K562 (cell line): Measurements from ENCODE around the gene SLC35G1. TPM values are rescaled to one million over a fixed set of nuclear protein-coding genes. Genes with fewer than 3 reads are reported as not detected.

Source experiments
- ATAC-seq: fragments of 200-7000 bp; cut with Tn5 transposase; 3 replicates; pipeline ENCODE4 v1.9.1; 2020; ENCODE audit warnings: moderate library complexity
- BruUV-seq: library from RNA; stranded (reverse); fragments of 400-500 nt; replicated peaks from 2 replicates; lab custom pipeline; 2021; lab: Mats Ljungman, UMichigan
- CTCF ChIA-PET: fragments of 300-600 bp; formaldehyde crosslinking; extraction: SDS; loops from one replicate; lab custom pipeline; 2021; ENCODE audit warnings: low intra/inter-chr PET ratio; lab: Yijun Ruan, JAX
- POLR2A ChIA-PET: fragments of 300-600, 350-650 bp; sonication (Branson Sonifier 250); formaldehyde crosslinking; extraction: SDS; loops from one replicate; lab custom pipeline; 2021; ENCODE audit warnings: antibody characterized with exemption, inconsistent platforms; lab: Yijun Ruan, JAX
- DNase-seq, 4 experiments: peaks; one replicate each; pipeline versions ENCODE4 v3.0.0 to v3.0.0-alpha.2; 2011 to 2018; ENCODE audit warnings: low spot score in 3 of 4, mixed read lengths in 3 of 4; ENCODE audit errors: extremely low read depth in 1 of 4
- FAIRE-seq: peaks from 2 replicates; lab custom pipeline; 2011; peaks lifted over from hg19 to GRCh38; lab: Jason Lieb, UNC
- H2AFZ ChIP-seq: 2 replicates; pipeline ENCODE4 v1.6.0; 2011; ENCODE audit warnings: low read depth, low read length, control low read depth, inconsistent platforms
- H3K27ac ChIP-seq: fragments of 200-600 bp; 3 replicates; pipeline ENCODE4 v1.8.0; 2011; ENCODE audit warnings: low read depth, mild to moderate bottlenecking, control low read depth, inconsistent platforms, low read length, moderate library complexity, mixed read lengths; ENCODE audit errors: extremely low read depth
- H3K27me3 ChIP-seq, 2 experiments: fragments of 300-600 bp in 1 of 2; 2 replicates in 1 of 2; 3 replicates in 1 of 2; pipeline versions ENCODE4 v1.6.0 to v1.8.0; 2011; ENCODE audit warnings: inconsistent platforms in 2 of 2, low read length in 2 of 2, mild to moderate bottlenecking in 1 of 2, mixed read lengths in 1 of 2, moderate library complexity in 1 of 2; ENCODE audit not compliant: control insufficient read depth in 2 of 2, insufficient read depth in 2 of 2
- H3K36me3 ChIP-seq: fragments of 300-600 bp; 3 replicates; pipeline ENCODE4 v1.8.0; 2011; ENCODE audit warnings: mild to moderate bottlenecking, low read length, inconsistent platforms; ENCODE audit not compliant: control insufficient read depth, insufficient read depth
- H3K4me1 ChIP-seq, 2 experiments: fragments of 200-600 bp in 1 of 2; replicated peaks in 1 of 2; 2 replicates in 1 of 2; 3 replicates in 1 of 2; pipeline versions ENCODE4 v1.5.1 to v1.8.0; 2011; ENCODE audit warnings: inconsistent platforms in 2 of 2, low read length in 2 of 2, mild to moderate bottlenecking in 1 of 2, mixed read lengths in 1 of 2, moderate library complexity in 1 of 2; ENCODE audit not compliant: control insufficient read depth in 2 of 2, insufficient read depth in 2 of 2
- H3K4me2 ChIP-seq: 2 replicates; pipeline ENCODE4 v1.6.1; 2011; ENCODE audit warnings: low read length, control low read depth, inconsistent platforms, mixed read lengths; ENCODE audit not compliant: insufficient read depth
- H3K4me3 ChIP-seq: fragments of 200-600 bp; sonication (generic), shearing (Covaris generic); 2 replicates; pipeline ENCODE4 v1.5.1; 2016; ENCODE audit warnings: control low read depth, inconsistent platforms
- H3K79me2 ChIP-seq: fragments of 200-600 bp; 3 replicates; pipeline ENCODE4 v1.8.0; 2011; ENCODE audit warnings: low read length, inconsistent platforms; ENCODE audit not compliant: control insufficient read depth, insufficient read depth
- H3K9ac ChIP-seq, 2 experiments: 2 replicates each; pipeline versions ENCODE4 v1.6.0 to v1.6.1; 2011; ENCODE audit warnings: low read depth in 2 of 2, low read length in 2 of 2, control low read depth in 1 of 2, inconsistent platforms in 1 of 2, mild to moderate bottlenecking in 1 of 2, mixed read lengths in 1 of 2; ENCODE audit not compliant: insufficient read depth in 1 of 2
- H3K9me1 ChIP-seq: one replicate; pipeline ENCODE4 v1.6.0; 2011; ENCODE audit warnings: inconsistent platforms, mild to moderate bottlenecking, low read length, moderate library complexity; ENCODE audit not compliant: control insufficient read depth, insufficient read depth
- H3K9me3 ChIP-seq: replicated peaks from 2 replicates; pipeline ENCODE4 v1.5.1; 2011; ENCODE audit warnings: low read depth, low read length, inconsistent platforms; ENCODE audit not compliant: control insufficient read depth, insufficient read depth
- H4K20me1 ChIP-seq: replicated peaks from 2 replicates; pipeline ENCODE4 v1.6.1; 2011; ENCODE audit warnings: low read length, inconsistent platforms, mixed read lengths; ENCODE audit not compliant: control insufficient read depth, insufficient read depth
- ARNT ChIP-seq, 2 experiments: fragments of 450-650 bp; IDR thresholded peaks; 2 replicates each; pipeline ENCODE4 v1.6.1; 2016; ENCODE audit warnings: mild to moderate bottlenecking in 1 of 2
- BCOR ChIP-seq: fragments of 450-650 bp; IDR thresholded peaks from 2 replicates; pipeline ENCODE4 v1.6.1; 2016
- CC2D1A ChIP-seq: fragments of 450-650 bp; IDR thresholded peaks from 2 replicates; pipeline ENCODE4 v1.6.1; 2017; ENCODE audit warnings: mild to moderate bottlenecking
- CREBBP ChIP-seq: IDR thresholded peaks from one replicate; pipeline ENCODE4 v1.6.1; 2012; ENCODE audit warnings: low read depth, mild to moderate bottlenecking, control low read depth, inconsistent platforms, low read length
- EGR1 ChIP-seq: fragments of 450-650 bp; conservative IDR thresholded peaks from 2 replicates; pipeline ENCODE4 v1.6.1; 2017; ENCODE audit warnings: mild to moderate bottlenecking
- FOXJ2 ChIP-seq: fragments of 200-800 bp; sonication (Bioruptor generic); IDR thresholded peaks from 2 replicates; pipeline ENCODE4 v1.6.1; 2016; ENCODE audit warnings: missing genetic modification characterization, missing compliant biosample characterization
- HDGF ChIP-seq: fragments of 450-650 bp; IDR thresholded peaks from 2 replicates; pipeline ENCODE4 v1.6.1; 2016
- IRF2 ChIP-seq: sonication (generic); formaldehyde crosslinking; IDR thresholded peaks from 2 replicates; pipeline ENCODE4 v1.8.1; 2022; ENCODE audit warnings: mild to moderate bottlenecking, missing genetic modification reagents
- JUND ChIP-seq, 2 experiments: IDR thresholded peaks; 2 replicates in 1 of 2; 3 replicates in 1 of 2; pipeline ENCODE4 v1.6.1; 2011; ENCODE audit warnings: borderline replicate concordance in 2 of 2, low read depth in 2 of 2, low read length in 2 of 2, improper control_type of control experiment in 1 of 2, missing biosample characterization in 1 of 2, missing genetic modification characterization in 1 of 2, missing genetic modification reagents in 1 of 2
- MEIS2 ChIP-seq: fragments of 450-650 bp; IDR thresholded peaks from 2 replicates; pipeline ENCODE4 v1.6.1; 2014; ENCODE audit warnings: mild to moderate bottlenecking; ENCODE audit not compliant: partially characterized antibody
- RAD21 ChIP-seq, 2 experiments: fragments of 250-450 bp in 1 of 2; fragments of 450-650 bp in 1 of 2; sonication (Bioruptor Pico) in 1 of 2; formaldehyde crosslinking in 1 of 2; IDR thresholded peaks in 1 of 2; conservative IDR thresholded peaks in 1 of 2; 2 replicates each; pipeline versions ENCODE4 v1.4.0 to v1.8.0; 2020 to 2022; ENCODE audit warnings: mild to moderate bottlenecking in 2 of 2, moderate library complexity in 1 of 2
- RBM25 ChIP-seq: fragments of 200-400 bp; formaldehyde crosslinking; IDR thresholded peaks from 2 replicates; pipeline ENCODE4 v1.6.1; 2018; ENCODE audit warnings: low read length, low read depth, moderate library complexity; ENCODE audit not compliant: severe bottlenecking
- STAG1 ChIP-seq: sonication (generic); formaldehyde crosslinking; IDR thresholded peaks from 2 replicates; pipeline ENCODE4 v1.5.0; 2020; ENCODE audit warnings: missing genetic modification reagents, borderline replicate concordance
- ZNF561 ChIP-seq: fragments of 450-650 bp; formaldehyde crosslinking; conservative IDR thresholded peaks from 2 replicates; pipeline ENCODE4 v1.4.0; 2020; ENCODE audit warnings: mild to moderate bottlenecking, moderate library complexity
- WGBS: fragments of 100-300 bp; shearing (Covaris generic); methylation state at CpG from one replicate; pipeline ENCODE4 v1.1.6; 2016; ENCODE audit warnings: low coverage, mixed read lengths; ENCODE audit not compliant: insufficient coverage; ENCODE audit errors: missing lambda C conversion rate; 5-methylcytosine and 5-hydroxymethylcytosine counted together
- in situ Hi-C: fragments of 300-500 bp; cut with MboI; formaldehyde crosslinking; loops from 4 replicates; pipeline ENCODE4 v1.15.0; 2018; ENCODE audit warnings: inconsistent platforms, mixed read lengths
- intact Hi-C: fragments of 100-400 bp; cut with micrococcal nuclease; formaldehyde crosslinking; loops from 2 replicates; pipeline ENCODE4 v1.14.2; 2022
- polyA plus RNA-seq, 8 experiments: library from polyadenylated mRNA; depleted of rRNA in 4 of 8; stranded (reverse) in 5 of 8; unstranded in 3 of 8; fragments of >200 nt; fragmentation: Nextera tagmentation in 2 of 8; fragmentation: Illumina TruSeq in 1 of 8; extraction: Ambion mirVana in 2 of 8; extraction: Trizol in 1 of 8; gene quantifications; 2 replicates each; pipeline versions ENCODE4 v1.2.1 to v1.2.3, GENCODE V29; 2011 to 2014; ENCODE audit warnings: inconsistent platforms in 1 of 8, missing spikeins in 1 of 8
- total RNA-seq, 7 experiments: library from RNA; depleted of rRNA in 6 of 7; stranded (reverse); fragments of >200 nt in 6 of 7; fragmentation: Illumina TruSeq in 2 of 7; extraction: Trizol in 2 of 7; gene quantifications; 2 replicates each; pipeline versions ENCODE4 v1.2.1 to v1.2.3, GENCODE V29; 2011 to 2021; ENCODE audit warnings: low replicate concordance in 1 of 7
- TF ChIP-seq, protein P1 (sequence below): sonication (generic); IDR thresholded peaks from 2 replicates; pipeline ENCODE4 v1.6.1; 2016

Gene SLC35G1
- total and polyA plus RNA-seq, 9 of the 15 experiments (the other 6 are each of a cell fraction or from before 2014, with no cell fraction given): 0.76 to 8.5 (median 4.9) TPM

DNA sequence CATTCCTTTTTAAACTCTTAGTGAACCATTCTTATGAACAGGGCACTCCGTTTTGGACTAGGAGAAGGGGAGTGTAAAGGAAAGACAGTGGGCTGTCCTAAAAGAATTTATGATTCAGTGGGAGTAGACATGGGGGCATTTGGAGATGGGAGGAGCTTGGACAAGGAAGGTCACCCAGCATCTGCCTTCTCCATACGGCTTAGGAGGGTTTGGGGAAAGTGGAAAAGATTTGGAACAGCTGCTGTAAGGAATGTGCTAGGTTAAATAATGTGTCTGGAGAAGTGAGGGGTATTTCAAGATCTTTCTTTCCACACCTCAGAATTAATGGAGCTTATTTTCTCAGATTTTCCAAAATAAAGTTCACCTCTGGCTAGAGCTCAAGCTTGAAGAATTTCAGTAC lies 24.0 kb downstream of the SLC35G1 start:
- CTCF ChIA-PET: no interaction called here
- H3K27ac ChIP-seq: no peak overlapping the region
- ATAC-seq (no peak), DNase-seq (no peak)
- in situ Hi-C loops: no loop called here
- no peaks in the 10 kb centered on the region for H3K27me3 ChIP-seq
- no peak overlapping the region for H2AFZ ChIP-seq
- no peaks in the 10 kb centered on the region for H3K9me1 ChIP-seq
- no TSS peak for BruUV-seq
- no peaks in the 10 kb centered on the region for H3K9me3 ChIP-seq
- 37% methylated on average over 2 of the region's 2 CpGs for WGBS
- no peaks in the 10 kb centered on the region for H3K79me2 ChIP-seq
- peak; percentile 15 for TF ChIP-seq MEIS2
- TF ChIP-seq RBM25: no peak
- TF ChIP-seq, all 486 proteins: peak for 1
- Histone ChIP-seq H3K4me2 (no peak overlapping the region), H4K20me1 (no peaks in the 10 kb centered on the region), H3K4me3 (no peak overlapping the region), H3K36me3 (no peaks in the 10 kb centered on the region; the same call in 2 of the 3 replicates), H3K4me1 (no peaks in the 10 kb centered on the region), H3K9ac (no peak overlapping the region)
- intact Hi-C loops: no loop called here
- POLR2A ChIA-PET: interaction anchor here (0.6 kb wide), 1 partner anchor 64 kb away, joined by 4 read pairs; no protein-coding TSS in a partner anchor
- FAIRE-seq: no peak

DNA sequence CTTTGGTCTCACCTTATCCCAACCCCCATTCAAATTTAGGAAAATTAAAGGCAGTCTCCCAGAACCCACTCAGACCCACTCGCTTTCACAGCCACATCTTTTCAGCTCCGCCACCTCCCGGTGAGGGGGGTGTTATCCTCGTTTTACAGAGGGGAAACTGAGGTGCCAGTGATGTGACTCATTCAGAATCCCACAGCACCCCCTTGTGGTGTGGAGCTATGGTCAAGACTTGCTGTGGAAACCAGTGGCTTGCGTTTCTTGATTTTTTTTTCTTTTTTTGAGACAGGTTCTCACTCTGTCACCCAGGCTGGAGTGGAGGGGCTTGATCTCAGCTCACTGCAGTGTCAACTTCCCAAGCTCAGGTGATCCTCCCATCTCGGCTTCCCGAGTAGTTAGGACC lies 27.6 kb downstream of the SLC35G1 start:
- Histone ChIP-seq H4K20me1 (no peaks in the 10 kb centered on the region), H2AFZ (no peak overlapping the region), H3K4me2 (no peak overlapping the region), H3K27ac (no peak overlapping the region), H3K36me3 (no peaks in the 10 kb centered on the region), H3K27me3 (no peaks in the 10 kb centered on the region), H3K9me1 (no peaks in the 10 kb centered on the region), H3K9me3 (no peaks in the 10 kb centered on the region), H3K79me2 (no peaks in the 10 kb centered on the region), H3K4me3 (no peak overlapping the region), H3K4me1 (no peaks in the 10 kb centered on the region), H3K9ac (no peak overlapping the region)
- CTCF ChIA-PET: interaction anchor here (0.6 to 0.8 kb wide), 2 partner anchors 99 to 100 kb away, joined by 3 to 5 read pairs; no protein-coding TSS in a partner anchor
- intact Hi-C loops (loop anchor here (10.0 kb wide), 1 partner anchor 97 kb away; no protein-coding TSS in a partner anchor), in situ Hi-C loops (no loop called here)
- FAIRE-seq (no peak), ATAC-seq (0 out of 3 replicates have a peak, but pooled peaks have one; percentile 43), DNase-seq (peak in 3 of 4 experiments; percentile 11 to 34 (median 12))
- POLR2A ChIA-PET: interaction anchor here (0.6 kb wide), 2 partner anchors 18 to 28 kb away, joined by 3 read pairs; no protein-coding TSS in a partner anchor
- no TSS peak for BruUV-seq
- 45% methylated on average over 6 of the region's 7 CpGs for WGBS
- TF ChIP-seq ARNT (IDR thresholded peaks at IDR 0.05) (no peak), IRF2 (CRISPR knock-in tag) (no peak), ZNF561 (no peak), CREBBP (no peak), RAD21 (CRISPR knock-in tag; conservative IDR thresholded peaks at IDR 0.05 in 1 of 2, IDR thresholded peaks at IDR 0.05 in 1 of 2) (peak in 1 of 2 experiments; percentile 45; a peak in 3 of 4 replicates), BCOR (0 out of 2 replicates have a peak, but pooled peaks have one; percentile 41), CC2D1A (peak; percentile 42; the same call in 1 of the 2 replicates), HDGF (no peak), STAG1 (CRISPR knock-in tag) (no peak), FOXJ2 (tag) (no peak), EGR1 (no peak), JUND (IDR thresholded peaks at IDR 0.05; ENCODE audit: borderline replicate concordance, low read depth, low read length) (0 out of 2 replicates have a peak, but pooled peaks have one; percentile 22), JUND (tag; IDR thresholded peaks at IDR 0.05; ENCODE audit: borderline replicate concordance, low read depth, low read length) (no peak)
- TF ChIP-seq, protein P1, sequence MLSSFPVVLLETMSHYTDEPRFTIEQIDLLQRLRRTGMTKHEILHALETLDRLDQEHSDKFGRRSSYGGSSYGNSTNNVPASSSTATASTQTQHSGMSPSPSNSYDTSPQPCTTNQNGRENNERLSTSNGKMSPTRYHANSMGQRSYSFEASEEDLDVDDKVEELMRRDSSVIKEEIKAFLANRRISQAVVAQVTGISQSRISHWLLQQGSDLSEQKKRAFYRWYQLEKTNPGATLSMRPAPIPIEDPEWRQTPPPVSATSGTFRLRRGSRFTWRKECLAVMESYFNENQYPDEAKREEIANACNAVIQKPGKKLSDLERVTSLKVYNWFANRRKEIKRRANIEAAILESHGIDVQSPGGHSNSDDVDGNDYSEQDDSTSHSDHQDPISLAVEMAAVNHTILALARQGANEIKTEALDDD: no peak
